GM10847 (cell line): ENCODE data around the gene CALD1.

Experiments
- POLR2A ChIP-seq: IDR thresholded peaks from 2 replicates; pipeline ENCODE4 v1.6.1; 2011; ENCODE audit not compliant: insufficient read length; ENCODE audit errors: extremely low read depth

Gene CALD1

DNA sequence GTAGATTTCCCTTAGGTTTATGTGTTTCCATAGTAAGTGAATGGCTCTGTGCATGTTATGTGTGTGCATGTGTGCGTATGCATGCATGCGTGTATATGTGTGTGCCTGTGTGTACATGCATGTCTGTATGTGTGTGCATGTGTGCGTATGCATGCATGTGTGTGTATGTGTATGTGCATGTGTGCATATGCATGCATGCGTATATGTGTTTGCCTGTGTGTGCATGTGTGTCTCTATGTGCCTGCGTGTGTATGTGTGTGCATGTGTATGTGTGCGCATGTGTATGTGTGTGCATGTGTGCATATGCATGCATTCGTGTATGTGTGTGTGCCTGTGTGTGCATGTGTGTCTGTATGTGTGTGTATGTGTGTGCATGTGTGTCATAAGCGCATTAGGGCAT is 108.1 kb downstream of the CALD1 start:
- TF ChIP-seq POLR2A: no peak

DNA sequence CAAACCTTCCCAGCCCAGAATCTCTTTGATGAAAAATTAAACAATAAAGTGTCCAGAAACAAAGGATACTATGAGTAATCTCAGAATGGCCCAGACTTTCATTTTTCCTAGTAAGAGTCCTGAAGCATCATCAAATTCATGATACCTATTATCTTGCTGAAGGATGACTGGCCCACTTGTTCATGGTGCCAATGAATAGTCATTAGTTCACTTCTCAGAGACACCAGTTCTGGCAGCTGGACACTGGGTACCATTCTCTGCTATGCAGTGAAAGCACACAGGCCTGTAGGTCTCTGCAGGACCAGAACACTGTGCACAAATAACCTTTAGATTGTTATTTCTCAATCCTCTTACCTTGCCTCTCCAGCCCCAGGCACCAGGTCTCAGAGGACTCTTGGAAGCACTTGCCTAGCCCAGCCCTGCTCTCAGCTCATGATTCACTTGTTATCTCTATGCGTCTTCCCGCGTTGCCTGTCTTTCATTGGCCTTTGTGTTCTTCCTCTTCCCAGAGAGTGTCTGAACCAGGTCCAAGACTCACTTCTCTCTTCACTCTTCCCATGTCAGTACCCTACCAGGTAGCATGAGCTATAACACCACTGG is 108.8 kb downstream of the CALD1 start:
- TF ChIP-seq POLR2A: no peak

DNA sequence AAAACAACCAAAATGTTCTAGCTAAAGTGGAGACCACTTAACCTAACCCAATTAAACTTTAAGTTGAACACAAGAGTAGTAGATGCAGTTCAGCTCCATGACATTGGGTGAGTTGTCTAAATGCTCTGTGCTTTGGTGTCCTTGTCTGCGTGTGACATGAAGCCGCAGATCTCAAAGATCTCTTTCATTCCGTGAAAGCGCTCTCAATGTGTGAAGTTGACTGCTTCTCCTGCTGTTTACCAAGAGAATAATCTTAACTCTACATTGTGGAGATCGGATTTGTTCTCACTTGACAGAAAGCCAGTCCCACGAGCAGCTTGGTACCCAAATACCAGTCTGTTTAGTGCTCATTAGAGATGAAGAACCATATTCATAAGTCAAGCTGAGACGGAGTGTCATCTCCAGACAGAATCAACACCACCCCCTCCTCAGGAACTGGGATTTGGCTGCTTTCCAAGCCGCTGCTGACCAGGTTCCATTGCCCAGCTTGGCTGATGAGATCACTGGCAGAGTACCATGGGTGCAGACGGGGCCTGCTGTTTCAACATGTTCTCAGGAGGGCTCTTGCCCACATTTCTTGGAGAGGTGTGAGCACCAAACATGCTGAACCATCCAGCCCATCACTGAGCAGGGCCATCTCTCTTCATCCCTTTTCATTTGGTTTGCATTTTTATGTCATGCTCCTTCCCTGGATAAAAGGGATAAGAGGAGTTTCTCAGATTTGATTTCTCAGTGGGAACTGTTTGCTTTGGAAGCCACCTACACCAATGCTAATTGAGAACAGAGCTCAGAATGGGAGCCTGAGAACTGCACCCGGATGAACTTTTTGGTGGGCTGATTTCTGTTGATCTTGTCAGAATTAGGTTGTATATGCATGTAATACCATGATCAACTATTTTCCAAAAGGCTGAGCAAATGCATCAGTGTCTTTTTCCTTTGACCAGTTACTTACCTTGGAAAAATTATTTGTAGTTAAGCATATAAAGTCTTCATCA is 111.1 kb downstream of the CALD1 start:
- no peak for TF ChIP-seq POLR2A

DNA sequence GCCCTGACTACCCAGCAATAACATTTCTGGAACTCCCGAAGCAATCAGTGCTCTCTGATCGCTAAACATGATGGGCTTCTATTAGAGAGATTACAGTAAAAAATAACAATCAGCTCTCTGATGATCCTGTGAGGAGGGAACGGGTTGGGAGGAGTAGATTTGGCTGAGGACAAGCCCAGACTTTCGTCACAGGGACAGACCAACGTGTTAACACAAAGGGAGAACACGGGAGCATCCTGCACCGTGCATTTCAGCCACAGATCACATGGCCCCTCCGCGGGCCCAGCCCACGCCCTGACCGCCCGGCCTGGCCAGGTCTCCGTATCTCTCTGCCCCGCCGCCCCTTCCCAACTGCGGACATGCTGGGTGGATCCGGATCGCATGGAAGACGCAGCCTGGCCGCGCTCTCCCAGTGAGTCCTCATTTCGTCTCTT is 111.8 kb downstream of the CALD1 start:
- TF ChIP-seq POLR2A: no peak

DNA sequence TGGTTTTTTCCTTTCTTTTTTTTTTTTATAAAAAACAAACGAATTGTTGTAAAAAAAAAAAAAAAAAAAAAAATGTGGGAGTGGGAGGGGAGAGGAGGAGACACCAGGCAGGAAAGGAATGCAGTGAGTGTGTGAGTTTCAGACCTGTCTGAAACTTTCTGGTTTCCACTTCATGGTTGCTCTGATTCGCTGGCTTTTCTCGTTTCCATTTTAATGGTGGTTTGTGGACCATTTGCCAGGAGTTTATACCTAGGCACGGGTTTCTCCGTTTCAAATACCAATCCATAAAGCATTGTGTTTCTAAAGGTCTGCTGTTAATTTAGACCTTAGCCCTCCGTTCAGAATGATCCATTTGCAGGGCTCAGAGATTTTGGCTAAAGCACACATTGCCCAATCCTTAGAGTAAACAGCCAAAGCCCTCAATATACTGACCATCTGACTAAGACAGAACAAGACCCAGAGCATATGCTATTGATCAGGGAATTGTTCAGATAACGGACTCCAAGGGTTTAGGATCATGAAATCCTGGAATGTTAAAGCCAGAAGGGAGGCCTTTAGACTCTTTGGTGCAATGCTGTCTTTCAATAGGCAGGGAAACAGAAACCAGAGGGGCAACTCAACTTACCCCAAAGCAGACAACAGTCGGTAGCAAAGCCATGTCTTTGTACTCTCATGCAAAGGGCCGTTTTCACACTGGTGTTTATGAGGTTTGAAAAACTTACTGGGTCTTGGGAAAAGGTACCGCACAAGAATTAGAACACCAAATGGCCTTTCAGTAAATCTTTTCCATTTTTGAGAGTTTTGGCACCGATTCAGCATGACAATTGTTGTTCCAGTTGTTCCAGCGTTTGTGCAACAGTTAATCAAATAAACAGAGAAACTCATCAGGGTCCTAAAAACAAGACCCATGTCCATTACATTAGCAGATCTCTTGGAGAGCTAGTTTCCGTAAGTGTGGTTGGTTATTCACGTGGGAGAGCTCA is 112.6 kb downstream of the CALD1 start:
- TF ChIP-seq POLR2A: no peak

DNA sequence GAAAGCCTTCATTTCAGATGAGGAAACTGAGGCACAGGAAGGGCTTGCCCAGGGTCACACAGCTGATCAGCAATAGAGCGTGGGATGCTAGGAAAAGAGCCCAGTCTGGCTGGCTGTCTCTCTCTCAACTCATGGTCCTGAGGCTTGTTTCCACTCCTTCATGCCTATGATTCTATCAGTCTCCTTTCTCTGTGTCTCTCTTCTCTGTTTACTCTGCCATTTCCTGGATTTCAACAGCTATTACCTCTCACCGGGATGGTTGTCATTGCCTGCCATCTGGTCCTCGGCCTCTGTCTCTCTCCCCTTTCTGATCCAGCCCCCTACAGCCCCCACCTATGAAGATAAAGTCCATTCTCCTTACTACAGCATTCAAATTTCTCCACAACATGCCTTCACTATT is 113.5 kb downstream of the CALD1 start:
- TF ChIP-seq POLR2A: no peak

DNA sequence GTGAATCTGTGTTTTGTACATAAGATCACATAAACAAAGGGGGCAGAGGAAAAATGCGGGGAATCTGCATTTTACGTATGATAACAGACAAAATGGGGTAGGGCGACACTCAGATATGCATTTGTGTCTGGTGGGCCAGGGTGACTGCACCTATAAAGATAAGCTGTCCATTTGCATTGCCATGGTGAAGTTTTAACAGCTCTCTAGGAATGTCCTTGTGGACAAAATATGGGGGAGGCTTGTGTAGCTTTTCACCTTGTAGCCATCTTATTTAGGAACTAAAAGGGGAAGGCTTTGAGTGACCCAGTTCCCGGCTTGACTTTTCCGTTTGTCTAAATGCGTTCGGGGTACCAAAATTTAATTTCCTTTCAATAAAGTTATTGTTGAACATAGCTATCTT is 114.5 kb downstream of the CALD1 start:
- no peak for TF ChIP-seq POLR2A

DNA sequence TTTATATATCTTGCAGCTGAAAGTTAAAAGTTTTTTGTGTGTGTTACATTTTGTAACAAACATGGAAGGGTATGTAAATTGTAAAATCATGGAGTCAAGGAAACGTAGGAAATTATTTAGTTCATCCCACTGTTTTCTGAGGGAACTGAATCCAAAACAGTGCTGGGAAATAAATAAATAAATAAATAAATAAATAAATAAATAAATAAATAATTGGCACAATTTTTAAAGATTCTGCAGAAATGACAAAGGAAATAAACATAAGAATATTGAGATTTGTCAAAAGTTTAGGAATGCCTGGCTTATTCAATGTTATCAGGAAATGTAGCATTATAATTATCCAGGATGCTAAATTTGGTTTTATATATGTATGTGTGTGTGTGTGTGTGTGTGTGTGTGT is 115.5 kb downstream of the CALD1 start:
- TF ChIP-seq POLR2A: no peak

DNA sequence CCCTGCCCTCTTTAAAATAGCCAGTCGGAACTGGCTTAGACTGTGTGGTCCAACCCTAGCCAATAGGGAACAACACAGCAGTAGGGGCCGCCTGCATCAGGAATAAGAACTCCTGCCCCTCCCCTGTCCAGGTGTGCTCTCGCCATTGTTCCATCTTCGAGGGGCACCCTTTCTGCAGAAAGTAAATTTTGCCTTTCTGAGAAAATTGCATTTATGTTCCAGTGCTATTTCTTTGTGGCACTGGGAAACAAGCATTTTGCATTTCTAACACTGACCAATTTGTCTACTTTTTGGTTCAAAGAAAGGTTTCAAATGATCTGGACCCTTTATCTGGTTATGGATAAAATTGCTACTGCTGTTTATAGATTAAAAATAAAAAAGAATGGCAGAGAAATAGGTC is 116.6 kb downstream of the CALD1 start:
- no peak for TF ChIP-seq POLR2A

DNA sequence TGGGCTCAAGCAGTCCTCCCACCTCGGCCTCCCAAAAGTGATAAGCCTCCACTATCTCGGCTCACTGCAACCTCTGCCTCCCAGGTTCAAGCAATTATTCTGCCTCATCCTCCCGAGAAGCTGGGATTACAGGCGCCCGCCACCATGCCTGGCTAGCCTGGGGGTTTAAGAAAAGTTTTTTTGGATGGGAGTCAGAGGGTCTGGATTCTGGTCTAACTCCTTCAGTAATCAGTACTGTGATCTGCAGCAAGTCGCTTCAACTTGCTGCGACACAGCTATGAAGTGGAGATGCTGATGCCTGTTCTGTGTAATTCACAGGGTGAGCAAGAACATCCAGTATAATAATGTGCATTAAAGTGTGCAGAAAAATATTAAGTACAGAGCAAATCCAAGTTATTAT is 118.5 kb downstream of the CALD1 start:
- TF ChIP-seq POLR2A: no peak

DNA sequence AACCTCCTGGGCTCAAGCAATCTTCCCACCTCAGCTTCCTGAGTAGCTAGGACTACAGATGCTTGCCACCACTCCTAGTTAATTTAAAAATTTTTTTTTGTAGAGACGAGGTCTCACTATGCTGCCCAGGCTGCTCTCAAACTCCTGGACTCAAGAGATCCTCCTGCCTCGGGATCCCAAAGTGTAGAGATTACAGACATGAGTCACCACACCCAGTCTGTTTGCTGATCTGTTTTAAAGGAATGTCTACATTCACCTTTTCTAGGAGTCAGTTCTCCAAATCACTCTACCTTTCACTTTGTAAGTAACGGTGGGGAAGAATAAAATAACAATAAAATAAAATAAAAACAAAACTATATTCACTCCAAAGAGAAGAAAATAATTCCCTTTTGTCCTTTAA is 120.3 kb downstream of the CALD1 start:
- no peak for TF ChIP-seq POLR2A

DNA sequence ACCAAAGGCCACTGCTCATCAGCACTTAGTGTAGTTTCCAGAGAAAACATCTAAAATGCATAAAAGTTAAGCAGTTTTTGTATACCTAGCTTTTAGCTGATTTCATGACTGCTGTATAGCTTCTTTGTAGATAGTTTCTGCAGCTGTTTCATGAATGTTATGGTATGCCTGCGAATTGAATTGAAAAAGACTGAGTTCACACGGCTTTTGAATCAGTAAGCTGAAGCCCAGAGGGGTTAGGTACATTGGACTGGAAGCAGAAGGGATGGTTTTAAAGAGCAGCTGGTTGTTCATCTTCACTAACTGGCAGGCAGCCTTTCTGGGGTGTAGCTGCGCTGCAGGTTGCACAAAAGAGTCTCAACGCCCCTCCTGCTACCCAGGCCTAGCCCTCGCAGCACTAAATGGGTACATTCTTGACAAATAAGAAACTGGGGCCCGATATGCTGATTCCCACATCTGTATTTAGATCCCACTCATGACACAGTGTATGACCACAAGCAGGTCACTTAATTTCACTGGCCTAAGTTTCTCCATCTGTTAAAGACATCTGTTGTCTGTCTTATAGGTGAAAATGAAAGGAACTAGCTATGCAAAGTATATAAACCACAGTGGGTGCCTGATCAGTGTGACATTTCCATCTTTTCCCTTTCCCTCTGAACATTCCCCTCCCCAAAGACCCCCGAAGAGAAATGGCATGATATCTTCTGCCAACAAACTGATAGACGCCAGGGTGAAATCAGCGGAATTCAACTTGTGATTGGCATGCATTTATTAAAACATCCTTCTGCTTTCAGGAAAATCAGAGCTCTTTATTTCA is 120.9 kb downstream of the CALD1 start:
- TF ChIP-seq POLR2A: no peak

DNA sequence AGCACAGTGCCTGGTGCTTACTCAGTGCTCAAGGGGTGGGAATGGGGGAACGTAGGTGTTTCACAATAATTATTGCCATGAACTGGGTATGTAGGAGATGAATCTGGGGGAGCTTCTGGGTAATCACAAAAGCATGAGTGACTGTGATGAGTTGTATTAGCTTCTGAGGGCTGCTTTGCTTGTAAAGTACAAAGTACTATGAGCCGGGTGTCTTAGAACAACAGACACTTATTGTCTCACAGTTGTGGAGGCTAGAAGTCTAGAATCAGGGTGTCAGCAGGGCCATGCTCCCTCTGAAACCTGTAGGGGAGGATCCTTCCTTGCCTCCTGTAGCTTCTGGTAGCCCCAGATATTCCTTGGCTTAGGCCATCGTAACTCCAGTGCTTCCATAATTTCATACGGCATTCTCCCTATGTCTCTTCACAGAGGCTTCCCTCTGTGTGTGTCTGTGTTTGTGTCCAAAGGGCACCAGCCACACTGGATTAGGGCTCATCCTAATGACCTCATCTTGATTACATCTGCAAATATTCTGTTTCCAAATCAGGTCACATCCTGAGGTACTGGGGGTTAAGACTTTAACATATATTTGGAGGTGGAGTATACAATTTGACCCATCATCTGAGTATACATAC is 122.1 kb downstream of the CALD1 start:
- no peak for TF ChIP-seq POLR2A

DNA sequence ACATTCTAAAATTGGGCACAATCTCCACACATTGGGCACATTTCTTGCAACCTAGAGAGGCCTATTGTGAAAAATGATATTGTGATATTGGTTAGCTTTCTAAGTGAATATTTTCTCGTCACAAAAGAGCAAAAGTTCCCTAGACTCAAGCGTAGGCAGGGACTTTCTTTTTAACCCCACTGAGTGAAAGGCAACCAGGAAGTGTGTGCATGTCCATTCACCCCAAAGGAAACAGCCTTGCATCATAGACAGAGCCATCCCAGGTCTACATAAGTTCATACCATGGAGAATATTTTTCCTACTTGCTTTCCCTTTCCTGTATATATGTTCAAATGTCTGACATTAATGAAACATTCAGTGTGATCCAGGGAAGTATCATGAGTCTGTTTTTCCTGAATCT is 122.6 kb downstream of the CALD1 start:
- TF ChIP-seq POLR2A: no peak
